Lung (tissue), 16 donors: ENCODE measurements around the gene APLNR. TPM values are rescaled to one million over a fixed set of nuclear protein-coding genes. Genes with fewer than 3 reads are reported as not detected.
A peak's percentile ranks its signal among the peaks of the same experiment; 100 is the strongest.
"Not testable (repeated sequence)": the region's sequence is repeated elsewhere in the genome, so short reads cannot be mapped to it uniquely, and the experiment has no call there.

ENCODE experiments used
- ATAC-seq: fragments of 200-7000 bp; cut with Tn5 transposase; one replicate; pipeline ENCODE4 v1.9.1; 2020; ENCODE audit warnings: moderate number of reproducible peaks; ENCODE audit not compliant: insufficient read depth, low FRiP score
- DNase-seq, 3 donors: peaks; one replicate each; pipeline ENCODE4 v3.0.0-alpha.2; 2013 to 2017
- H3K27ac ChIP-seq, 2 donors: one replicate each; pipeline ENCODE4 v1.5.1; 2013; ENCODE audit warnings: mild to moderate bottlenecking in 2 of 2, moderate library complexity in 2 of 2, control low read depth in 1 of 2, inconsistent platforms in 1 of 2, low read depth in 1 of 2, low read length in 1 of 2
- H3K27me3 ChIP-seq, 3 donors: one replicate each; pipeline ENCODE4 v1.5.1; 2013; ENCODE audit warnings: low read length in 2 of 3; ENCODE audit not compliant: control insufficient read depth in 3 of 3, insufficient read depth in 3 of 3
- H3K36me3 ChIP-seq, 4 donors: one replicate each; pipeline ENCODE4 v1.5.1; 2013; ENCODE audit warnings: low read length in 4 of 4, mild to moderate bottlenecking in 1 of 4, moderate library complexity in 1 of 4; ENCODE audit not compliant: control insufficient read depth in 4 of 4, insufficient read depth in 4 of 4
- H3K4me1 ChIP-seq, 5 donors: one replicate each; pipeline ENCODE4 v1.5.1; 2013; ENCODE audit warnings: low read length in 5 of 5, mild to moderate bottlenecking in 2 of 5, moderate library complexity in 1 of 5; ENCODE audit not compliant: control insufficient read depth in 5 of 5, insufficient read depth in 5 of 5
- H3K4me3 ChIP-seq: one replicate; pipeline ENCODE4 v1.5.1; 2013; ENCODE audit warnings: mild to moderate bottlenecking, control low read depth, moderate library complexity
- H3K9ac ChIP-seq, 2 donors: one replicate each; pipeline ENCODE4 v1.5.1; 2013; ENCODE audit warnings: low read length in 2 of 2, control low read depth in 1 of 2; ENCODE audit not compliant: insufficient read depth in 1 of 2
- H3K9me3 ChIP-seq, 4 donors: one replicate each; pipeline ENCODE4 v1.5.1; 2013; ENCODE audit warnings: low read length in 3 of 4, mild to moderate bottlenecking in 1 of 4, moderate library complexity in 1 of 4; ENCODE audit not compliant: control insufficient read depth in 4 of 4, insufficient read depth in 3 of 4
- WGBS, 2 donors: extraction: QIAGEN DNeasy Blood & Tissue Kit; methylation state at CpG; one replicate each; pipeline ENCODE4 v1.1.7; 2013; 5-methylcytosine and 5-hydroxymethylcytosine counted together
- long read RNA-seq, 5 donors: transcript quantifications; one replicate each; lab custom pipeline, GENCODE V29; 2026
- polyA plus RNA-seq, 2 donors: library from polyadenylated mRNA; stranded (reverse); fragments of 200-250 nt; gene quantifications; one replicate each; pipeline ENCODE4 v1.2.1, GENCODE V29; 2013
- total RNA-seq, 2 donors: library from RNA; depleted of rRNA in 1 of 2; stranded (reverse); fragments of >200 nt in 1 of 2; gene quantifications; one replicate each; pipeline ENCODE4 v1.2.1, GENCODE V29; 2014 to 2021
- TF ChIP-seq, protein P1 (sequence below): IDR thresholded peaks from 2 replicates; pipeline ENCODE4 v1.5.1; 2012; ENCODE audit warnings: mild to moderate bottlenecking; ENCODE audit errors: control extremely low read depth, extremely low read depth
- donor health status: control.
- donor health status: control.
- donor health status: Bipolar disorder and iron deficiency.
- donor health status: healthy.
- donor health status: DM: yes; HTN: yes; CAD: no.

The APLNR gene
- total RNA-seq (10 to 100 TPM in 1 of 2 donors, 1 to 10 TPM in 1; 8.6 to 93.8 TPM), polyA plus RNA-seq (1 to 10 TPM in 1 of 2 donors, under 1 TPM in 1; 0.39 to 1.3 TPM)
- long read RNA-seq, donor 1, transcript APLNR-201 (2 exons, 1,726 nt): minor isoform, 9 of 316 reads
- long read RNA-seq, donor 1, transcript APLNR-202 (1 exons, 3,609 nt): major isoform, 307 of 316 reads
- long read RNA-seq, donor 1, partial matches to known transcripts: 0 of 316 reads
- long read RNA-seq, donor 1, other reads (novel, unspliced or antisense): 0 of 316 reads
- long read RNA-seq, donor 2, transcript APLNR-202 (1 exons, 3,609 nt): major isoform, 102 of 105 reads
- long read RNA-seq, donor 2, partial matches to known transcripts: 0 of 105 reads
- long read RNA-seq, donor 2, other reads (novel, unspliced or antisense): 0 of 105 reads
- long read RNA-seq, donor 3, transcript APLNR-202 (1 exons, 3,609 nt): major isoform, 141 of 141 reads
- long read RNA-seq, donor 3, partial matches to known transcripts: 0 of 141 reads
- long read RNA-seq, donor 3, other reads (novel, unspliced or antisense): 0 of 141 reads
- long read RNA-seq, donor 4, transcript APLNR-202 (1 exons, 3,609 nt): major isoform, 136 of 136 reads
- long read RNA-seq, donor 4, partial matches to known transcripts: 0 of 136 reads
- long read RNA-seq, donor 4, other reads (novel, unspliced or antisense): 0 of 136 reads
- long read RNA-seq, donor 5, transcript APLNR-202 (1 exons, 3,609 nt): major isoform, 222 of 225 reads
- long read RNA-seq, donor 5, partial matches to known transcripts: 0 of 225 reads
- long read RNA-seq, donor 5, other reads (novel, unspliced or antisense): 0 of 225 reads

DNA sequence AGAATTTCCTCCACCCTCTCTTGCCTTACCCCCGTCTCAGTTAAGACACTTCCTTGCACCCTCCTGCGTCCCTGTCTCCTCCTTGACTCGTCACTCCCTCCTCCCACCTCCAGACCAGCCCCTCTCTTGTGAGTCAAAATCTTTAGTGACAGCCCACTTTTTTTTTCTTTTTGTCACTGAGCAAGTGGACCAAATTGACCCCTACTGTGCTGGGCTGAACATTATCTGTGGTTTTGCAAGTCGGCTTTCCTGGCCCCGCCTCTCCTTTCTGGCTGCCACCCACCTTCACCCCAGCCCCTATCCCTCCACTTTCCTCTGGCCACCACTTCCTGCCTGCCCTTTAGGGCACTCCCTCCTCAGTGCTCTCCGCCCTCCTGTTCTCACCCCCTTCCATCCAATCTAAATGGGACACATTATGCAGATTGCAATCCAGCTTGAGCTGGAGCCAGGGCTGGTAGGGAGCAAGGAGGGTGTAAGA, at the start of gene APLNR:
Gene APLNR, minus strand, starts transcription at position 47 of the 478 bp plus-strand sequence. CDS start 246 bp downstream, outside the sequence.
- Histone ChIP-seq H3K36me3 (no peaks in the 10 kb centered on the region), H3K4me1 (peaks cover 0 to 41% (median 9%) of the 10 kb centered on the region in 5 donors), H3K4me3 (no peak within 1 kb of the TSS), H3K9ac (no peak within 1 kb of the TSS), H3K27me3 (no peaks in the 10 kb centered on the region), H3K27ac (peak within 1 kb of the TSS; percentile 24 to 54), H3K9me3 (no peaks in the 10 kb centered on the region)
- 9 to 24% methylated on average over 6 of the region's 6 CpGs for WGBS, 2 donors
- ATAC-seq: no peak
- TF ChIP-seq, protein P1, sequence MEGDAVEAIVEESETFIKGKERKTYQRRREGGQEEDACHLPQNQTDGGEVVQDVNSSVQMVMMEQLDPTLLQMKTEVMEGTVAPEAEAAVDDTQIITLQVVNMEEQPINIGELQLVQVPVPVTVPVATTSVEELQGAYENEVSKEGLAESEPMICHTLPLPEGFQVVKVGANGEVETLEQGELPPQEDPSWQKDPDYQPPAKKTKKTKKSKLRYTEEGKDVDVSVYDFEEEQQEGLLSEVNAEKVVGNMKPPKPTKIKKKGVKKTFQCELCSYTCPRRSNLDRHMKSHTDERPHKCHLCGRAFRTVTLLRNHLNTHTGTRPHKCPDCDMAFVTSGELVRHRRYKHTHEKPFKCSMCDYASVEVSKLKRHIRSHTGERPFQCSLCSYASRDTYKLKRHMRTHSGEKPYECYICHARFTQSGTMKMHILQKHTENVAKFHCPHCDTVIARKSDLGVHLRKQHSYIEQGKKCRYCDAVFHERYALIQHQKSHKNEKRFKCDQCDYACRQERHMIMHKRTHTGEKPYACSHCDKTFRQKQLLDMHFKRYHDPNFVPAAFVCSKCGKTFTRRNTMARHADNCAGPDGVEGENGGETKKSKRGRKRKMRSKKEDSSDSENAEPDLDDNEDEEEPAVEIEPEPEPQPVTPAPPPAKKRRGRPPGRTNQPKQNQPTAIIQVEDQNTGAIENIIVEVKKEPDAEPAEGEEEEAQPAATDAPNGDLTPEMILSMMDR: no peak
- peak in 2 of 3 donors; percentile 29 to 70 for DNase-seq

DNA sequence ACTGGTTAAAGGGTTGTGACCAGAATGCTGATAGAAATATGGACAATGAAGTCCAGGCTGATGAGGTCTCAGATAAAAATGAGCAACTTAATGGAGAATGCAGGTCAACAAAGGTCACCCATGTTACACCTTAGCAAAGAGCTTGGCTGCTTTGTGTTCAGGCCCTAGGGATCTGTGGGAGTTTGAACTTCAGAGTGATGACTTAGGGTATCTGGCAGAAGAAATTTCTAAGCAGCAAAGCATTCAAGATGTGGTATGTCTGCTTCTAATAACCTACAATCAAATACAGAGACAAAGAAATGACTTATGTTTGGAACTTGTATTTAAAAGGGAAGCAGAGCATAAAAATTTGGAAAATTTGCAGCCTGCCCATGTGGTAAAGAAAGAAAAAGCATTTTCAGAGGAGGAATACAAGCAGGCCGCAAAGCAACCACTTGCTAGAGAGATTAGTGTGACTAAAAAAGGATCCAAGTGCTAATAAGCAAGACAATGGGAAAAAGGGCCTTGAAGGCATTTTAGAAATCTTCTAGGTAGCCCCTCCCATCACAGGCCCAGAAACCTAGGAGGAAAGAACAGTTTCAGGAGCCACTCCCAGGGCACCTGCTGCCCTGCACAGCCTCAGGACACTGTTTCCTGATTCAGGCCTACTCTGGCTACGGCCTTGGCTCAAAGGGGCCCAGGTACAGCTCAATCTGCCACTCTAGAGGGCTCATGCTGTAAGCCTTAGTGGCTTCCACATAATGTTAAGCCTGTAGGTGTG, 46.4 kb upstream of the APLNR start:
- peaks cover 0 to 3% (median 0%) of the 10 kb centered on the region in 5 donors for H3K4me1 ChIP-seq
- ATAC-seq: no peak
- H3K27me3 ChIP-seq: no peaks in the 10 kb centered on the region

DNA sequence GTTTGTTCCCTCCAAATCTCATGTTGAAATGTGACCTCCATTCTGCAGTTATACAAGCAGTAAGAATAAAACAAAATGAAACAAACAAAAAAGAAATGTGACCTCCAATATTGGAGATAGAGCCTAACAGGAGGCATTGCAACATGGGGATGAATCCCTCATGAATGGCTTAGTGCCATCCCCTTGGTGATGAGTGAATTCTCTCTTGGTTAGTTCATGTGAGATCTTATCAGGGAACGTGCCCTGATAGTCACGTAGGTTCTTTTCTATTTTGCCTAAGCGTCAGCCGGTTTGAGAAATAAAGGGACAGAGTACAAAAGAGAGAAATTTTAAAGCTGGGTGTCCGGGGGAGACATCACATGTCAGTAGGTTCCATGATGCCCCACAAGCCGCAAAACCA, 44.5 kb upstream of the APLNR start:
- not testable (repeated sequence) for ATAC-seq, H3K27me3 ChIP-seq, H3K9me3 ChIP-seq, H3K36me3 ChIP-seq, H3K4me3 ChIP-seq, H3K27ac ChIP-seq, H3K9ac ChIP-seq, DNase-seq
- 92 to 97% methylated on average over 6 of the region's 6 CpGs for WGBS, 2 donors
- peaks cover 0 to 18% (median 7%) of the 10 kb centered on the region in 5 donors for H3K4me1 ChIP-seq

More for the DNA sequence above, 46.4 kb upstream of the APLNR start:
- TF ChIP-seq, protein P1: no peak
- no peak overlapping the region for H3K27ac ChIP-seq
- H3K9ac ChIP-seq: no peak overlapping the region
- H3K4me3 ChIP-seq: no peak overlapping the region
- no peak for DNase-seq
- no peaks in the 10 kb centered on the region for H3K36me3 ChIP-seq
- 80 to 88% methylated on average over 2 of the region's 2 CpGs for WGBS, 2 donors
- no peaks in the 10 kb centered on the region for H3K9me3 ChIP-seq
